HS-5 (cell line): ENCODE measurements around the gene ESYT1.

Source experiments
- DNase-seq: peaks from one replicate; pipeline ENCODE4 v3.0.0-alpha.2; 2012; ENCODE audit warnings: low read depth

The ESYT1 gene

GRCh38 chr12:56188131-56188777 is 60.2 kb downstream of the ESYT1 start:
- no peak for DNase-seq

DNA sequence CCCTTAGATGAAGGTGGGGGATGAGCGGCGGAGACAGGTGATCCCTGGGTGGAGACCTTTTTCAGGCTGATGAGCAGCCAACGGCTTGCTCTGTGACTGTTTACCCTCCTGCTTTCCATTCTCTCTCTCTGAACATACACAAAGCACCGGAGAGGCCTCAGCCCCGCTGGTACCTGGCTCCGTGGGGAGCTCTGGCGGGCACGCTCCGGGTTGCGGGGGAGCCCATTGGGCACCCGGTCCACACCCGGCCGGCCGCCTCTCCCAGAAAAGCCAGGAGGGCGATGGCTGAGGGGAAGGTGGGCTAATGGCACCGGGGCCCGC is 60.7 kb downstream of the ESYT1 start:
- no peak for DNase-seq

- DNase-seq = peak; percentile 51
Observed at GRCh38 chr12:56189099-56189917, 61.2 kb downstream of the ESYT1 start, which contains the start of gene SMARCC2. Gene SMARCC2, minus strand, starts transcription at chr12:56189483. Its CDS starts 22 bp downstream, at chr12:56189461.

DNA sequence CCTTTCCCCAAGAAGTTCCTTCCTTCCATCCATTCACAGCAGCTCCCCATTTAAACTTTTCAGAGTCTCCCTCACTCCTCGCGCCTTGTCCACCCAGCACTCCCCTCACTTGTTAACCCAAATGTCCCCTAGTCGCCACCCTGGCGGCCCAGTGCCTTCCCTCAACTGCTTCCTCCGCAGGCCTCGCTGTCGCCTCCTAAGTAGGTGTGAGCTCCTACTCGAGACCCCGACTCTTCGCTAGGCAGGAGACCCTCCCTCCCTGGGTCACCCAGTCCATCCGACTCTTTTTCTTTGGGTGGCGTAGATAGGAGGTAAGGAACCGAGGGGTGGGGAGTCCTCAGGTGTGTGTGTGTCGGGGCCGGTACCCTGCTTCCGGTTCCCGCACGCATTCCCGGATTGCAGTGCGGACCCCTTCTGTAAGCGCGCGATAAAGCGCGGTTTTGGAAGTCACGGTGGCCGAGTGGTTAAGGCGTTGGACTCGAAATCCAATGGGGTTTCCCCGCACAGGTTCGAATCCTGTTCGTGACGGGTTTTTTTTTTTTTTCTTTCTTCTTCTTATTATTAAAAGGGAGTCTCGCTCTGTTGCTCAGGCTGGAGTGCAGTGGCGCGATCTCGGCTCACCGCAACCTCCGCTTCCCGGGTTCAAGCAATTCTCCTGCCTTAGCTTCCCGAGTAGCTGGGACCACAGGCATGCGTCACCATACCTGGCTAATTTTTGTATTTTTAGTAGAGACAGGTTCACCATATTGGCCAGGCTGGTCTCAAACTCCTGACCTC is 62.0 kb downstream of the ESYT1 start:
- peak; percentile 85 for DNase-seq

DNA sequence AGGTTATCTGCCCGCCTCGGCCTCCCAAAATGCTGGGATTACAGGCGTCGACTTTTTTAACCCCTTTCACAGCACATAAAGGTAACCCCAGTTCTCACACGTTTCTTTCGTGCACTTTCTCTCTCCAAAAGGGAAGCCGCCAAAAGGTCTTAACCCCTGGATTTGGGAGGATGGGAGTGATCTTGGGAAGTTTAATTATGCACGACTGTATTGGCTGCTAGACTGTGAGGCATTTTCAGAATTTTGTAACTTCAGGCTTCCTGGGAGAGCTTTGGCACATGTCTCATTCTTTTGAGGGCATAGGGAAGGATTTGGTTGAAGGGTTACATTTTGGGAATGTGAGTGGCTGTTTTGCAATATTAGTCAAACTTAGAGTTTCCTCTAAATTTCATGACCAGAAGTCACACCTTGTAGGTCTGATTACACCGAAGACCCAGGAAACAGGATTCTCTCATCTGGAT is 62.7 kb downstream of the ESYT1 start:
- DNase-seq = no peak

- no peak for DNase-seq
Observed at GRCh38 chr12:56192582-56192981, 64.5 kb downstream of the ESYT1 start.

GRCh38 chr12:56193025-56193578 is 65.0 kb downstream of the ESYT1 start:
- DNase-seq = peak; percentile 71
